ENCODE measurements around the gene NEUROD1. TPM values are rescaled to one million over a fixed set of nuclear protein-coding genes. Genes with fewer than 3 reads are reported as not detected.
"Not testable (repeated sequence)": the region's sequence is repeated elsewhere in the genome, so short reads cannot be mapped to it uniquely, and the experiment has no call there.

Gene NEUROD1
- total RNA-seq: not detected

DNA sequence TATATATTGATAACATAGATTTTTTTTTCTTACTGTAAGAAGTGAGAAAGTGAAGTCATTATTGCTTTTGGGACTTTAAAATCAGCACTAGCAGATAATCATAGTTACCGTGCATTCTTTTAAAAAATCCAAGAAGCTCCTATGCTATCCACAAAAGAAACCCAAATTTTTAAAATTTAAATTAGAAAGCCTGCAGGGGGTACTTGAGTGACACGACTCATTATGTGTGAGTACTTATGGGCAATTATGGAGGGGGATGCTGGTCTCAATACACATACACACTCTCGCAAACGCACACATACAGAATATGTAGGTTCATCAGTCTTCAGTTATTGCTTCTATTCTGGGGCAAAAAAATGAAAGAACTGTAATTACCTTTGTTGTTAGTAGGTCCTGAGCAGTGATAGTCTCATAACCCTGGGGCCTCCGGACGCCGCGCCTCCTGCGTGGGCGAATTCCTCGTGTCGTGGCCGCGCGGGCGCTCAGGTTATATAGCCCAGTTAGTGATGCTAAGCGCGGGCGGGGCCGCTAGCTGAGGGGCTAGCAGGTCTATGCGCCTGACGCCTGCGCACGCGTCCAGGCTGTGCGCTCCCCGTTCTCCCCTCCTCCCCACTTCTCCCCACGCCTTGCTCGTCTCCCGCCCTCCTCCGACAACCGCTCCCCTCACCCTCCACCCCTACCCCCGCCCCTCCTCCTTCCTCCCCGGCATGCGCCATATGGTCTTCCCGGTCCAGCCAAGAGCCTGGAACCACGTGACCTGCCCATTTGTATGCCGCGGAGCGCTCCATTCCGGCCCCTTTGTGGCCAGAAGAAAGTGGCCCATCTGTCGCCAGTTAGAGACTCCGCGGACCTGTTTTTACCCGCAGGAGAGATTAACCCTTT is at the start of gene NEUROD1:
TSS of gene NEUROD1 (minus strand) at position 463 of the 882 bp plus-strand sequence. CDS start 1,657 bp downstream, outside the sequence.
- intact Hi-C loops (cut with micrococcal nuclease): loop anchor here (10.0 kb wide), 1 partner anchor 435 kb away; no protein-coding TSS in a partner anchor
- peaks cover 4% of the 10 kb centered on the region for H3K9me3 Mint-ChIP-seq
- H3K27me3 Mint-ChIP-seq: peaks cover 70% of the 10 kb centered on the region
- peak within 1 kb of the TSS; percentile 49 for H3K4me3 Mint-ChIP-seq
- ChIA-PET CTCF (no interaction called here), POLR2A (no interaction called here)
- peaks cover 6% of the 10 kb centered on the region for H3K36me3 Mint-ChIP-seq
- DNase-seq: peak; percentile 25
- no peak within 1 kb of the TSS for H3K27ac Mint-ChIP-seq
- peaks cover 38% of the 10 kb centered on the region for H3K4me1 Mint-ChIP-seq (ENCODE audit: low read depth)

DNA sequence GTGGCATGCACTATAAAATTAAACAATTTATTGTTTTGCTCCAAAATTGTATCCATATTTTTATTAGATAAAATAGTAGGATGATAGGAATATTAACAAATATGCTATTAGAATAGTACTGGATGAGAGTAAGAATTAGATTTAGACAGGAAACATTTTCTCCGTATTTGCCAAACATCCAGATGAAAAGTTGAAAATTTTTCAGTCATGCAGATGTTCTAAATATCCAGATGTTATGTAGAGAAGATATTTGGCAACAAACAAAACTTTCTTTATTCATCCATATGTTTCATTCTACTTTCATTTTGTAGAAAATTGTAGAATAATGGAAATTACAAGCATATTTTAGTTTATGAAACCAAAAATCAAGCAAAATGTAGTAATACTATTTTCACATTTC is 45.2 kb upstream of the NEUROD1 start:
- peaks cover 20% of the 10 kb centered on the region for H3K27me3 Mint-ChIP-seq
- ChIA-PET POLR2A (no interaction called here), CTCF (interaction anchor here (2.0 kb wide), 1 partner anchor 10 kb away, joined by 7 read pairs; no protein-coding TSS in a partner anchor)
- DNase-seq: no peak
- no peaks in the 10 kb centered on the region for H3K9me3 Mint-ChIP-seq
- no peak overlapping the region for H3K4me3 Mint-ChIP-seq
- H3K4me1 Mint-ChIP-seq (ENCODE audit: low read depth): no peaks in the 10 kb centered on the region
- intact Hi-C loops (cut with micrococcal nuclease): no loop called here
- H3K36me3 Mint-ChIP-seq: no peaks in the 10 kb centered on the region
- H3K27ac Mint-ChIP-seq: no peak overlapping the region

- H3K4me3 Mint-ChIP-seq: no peak overlapping the region
- DNase-seq: no peak
- no peaks in the 10 kb centered on the region for H3K4me1 Mint-ChIP-seq (ENCODE audit: low read depth)
- ChIA-PET POLR2A (no interaction called here), CTCF (interaction anchor here (0.6 to 2.0 kb wide), 2 partner anchors 9 to 100 kb away, joined by 3 to 7 read pairs; no protein-coding TSS in a partner anchor)
- no peaks in the 10 kb centered on the region for H3K36me3 Mint-ChIP-seq
- peaks cover 17% of the 10 kb centered on the region for H3K27me3 Mint-ChIP-seq
- H3K9me3 Mint-ChIP-seq: no peaks in the 10 kb centered on the region
- intact Hi-C loops (cut with micrococcal nuclease): no loop called here
- no peak overlapping the region for H3K27ac Mint-ChIP-seq
These were observed 44.3 kb upstream of the NEUROD1 start for GRCh38 chr2:181724662-181725061.

DNA sequence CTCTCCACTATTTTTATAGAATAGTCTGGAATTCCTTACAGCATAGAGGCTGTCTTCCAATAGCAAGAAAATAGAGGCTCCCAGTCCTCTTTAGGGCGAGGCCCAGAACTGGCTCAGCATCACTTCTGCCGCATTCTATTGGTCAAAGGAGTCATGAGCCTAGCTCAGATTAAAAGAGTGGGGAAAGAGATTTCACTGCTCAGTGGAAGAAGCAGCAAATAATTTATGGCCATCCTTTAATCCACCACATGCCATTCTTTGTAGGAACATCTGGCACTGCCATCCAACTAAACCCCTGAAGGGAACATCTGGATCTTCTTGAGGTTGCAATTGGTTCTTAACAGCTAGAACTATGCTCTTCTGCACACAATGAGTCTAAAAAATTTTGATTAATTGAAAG is 43.4 kb upstream of the NEUROD1 start:
- no peaks in the 10 kb centered on the region for H3K9me3 Mint-ChIP-seq
- CTCF ChIA-PET: interaction anchor here (1.2 to 1.4 kb wide), 2 partner anchors 9 to 167 kb away, joined by 3 to 8 read pairs; no protein-coding TSS in a partner anchor
- intact Hi-C loops (cut with micrococcal nuclease): no loop called here
- no peak for DNase-seq
- H3K36me3 Mint-ChIP-seq: no peaks in the 10 kb centered on the region
- H3K4me1 Mint-ChIP-seq (ENCODE audit: low read depth): no peaks in the 10 kb centered on the region
- peaks cover 17% of the 10 kb centered on the region for H3K27me3 Mint-ChIP-seq
- no peak overlapping the region for H3K4me3 Mint-ChIP-seq
- no peak overlapping the region for H3K27ac Mint-ChIP-seq
- POLR2A ChIA-PET: interaction anchor here (0.6 kb wide), 1 partner anchor 699 kb away, joined by 3 read pairs; no protein-coding TSS in a partner anchor

- DNase-seq: peak; percentile 75
- POLR2A ChIA-PET: interaction anchor here (0.6 to 1.2 kb wide), 2 partner anchors 610 to 621 kb away, joined by 3 to 5 read pairs; no protein-coding TSS in a partner anchor
- Mint-ChIP-seq H3K4me3 (no peak overlapping the region), H3K9me3 (no peaks in the 10 kb centered on the region), H3K27ac (no peak overlapping the region), H3K36me3 (no peaks in the 10 kb centered on the region), H3K4me1 (ENCODE audit: low read depth) (no peaks in the 10 kb centered on the region), H3K27me3 (no peaks in the 10 kb centered on the region)
- intact Hi-C loops (cut with micrococcal nuclease): loop anchor here (1.0 to 10.0 kb wide), 6 partner anchors 142 to 1591 kb away; no protein-coding TSS in a partner anchor
- CTCF ChIA-PET: interaction anchor here (0.6 to 3.9 kb wide), 60 partner anchors 8 to 1592 kb away, joined by 3 to 36 read pairs (median 5); partner anchors contain the start of genes CERKL and ITGA4
These were observed 34.8 kb upstream of the NEUROD1 start for GRCh38 chr2:181715033-181715630.

GRCh38 chr2:181711051-181711450 is 30.7 kb upstream of the NEUROD1 start:
- H3K4me3 Mint-ChIP-seq; H3K36me3 Mint-ChIP-seq; H3K9me3 Mint-ChIP-seq; H3K27me3 Mint-ChIP-seq; H3K27ac Mint-ChIP-seq; H3K4me1 Mint-ChIP-seq (ENCODE audit: low read depth); CTCF ChIA-PET; POLR2A ChIA-PET; DNase-seq: not testable (repeated sequence)
- intact Hi-C loops (cut with micrococcal nuclease): loop anchor here (10.0 kb wide), 2 partner anchors 246 to 406 kb away; no protein-coding TSS in a partner anchor

DNA sequence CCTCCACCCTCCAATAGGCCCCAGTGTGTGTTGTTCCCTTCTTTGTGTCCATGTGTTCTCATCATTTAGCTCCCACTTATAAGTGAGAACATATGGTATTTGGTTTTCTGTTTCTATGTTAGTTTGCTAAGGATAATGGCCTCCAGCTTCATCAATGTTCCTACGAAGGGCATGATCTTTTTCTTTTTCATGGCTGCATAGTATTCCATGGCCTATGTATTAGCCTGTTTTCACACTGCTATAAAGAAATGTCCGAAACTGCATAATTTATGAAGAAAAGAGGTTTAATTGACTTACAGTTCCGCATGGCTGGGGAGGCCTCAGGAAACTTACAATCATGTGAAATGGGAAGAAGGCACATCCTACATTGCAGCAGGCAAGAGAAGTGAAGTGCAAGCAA is 22.2 kb upstream of the NEUROD1 start:
- intact Hi-C loops (cut with micrococcal nuclease); H3K36me3 Mint-ChIP-seq; H3K27ac Mint-ChIP-seq; POLR2A ChIA-PET; H3K27me3 Mint-ChIP-seq; H3K4me1 Mint-ChIP-seq (ENCODE audit: low read depth); H3K9me3 Mint-ChIP-seq; DNase-seq; H3K4me3 Mint-ChIP-seq: not testable (repeated sequence)
- CTCF ChIA-PET: interaction anchor here (0.6 kb wide), 1 partner anchor 438 kb away, joined by 3 read pairs; no protein-coding TSS in a partner anchor

- Mint-ChIP-seq H3K9me3 (peaks cover 6% of the 10 kb centered on the region), H3K27ac (no peak overlapping the region), H3K27me3 (peaks cover 14% of the 10 kb centered on the region), H3K4me3 (no peak overlapping the region), H3K4me1 (ENCODE audit: low read depth) (no peaks in the 10 kb centered on the region), H3K36me3 (no peaks in the 10 kb centered on the region)
- CTCF ChIA-PET: no interaction called here
- POLR2A ChIA-PET: no interaction called here
- DNase-seq: no peak
- intact Hi-C loops (cut with micrococcal nuclease): no loop called here
These were observed 17.9 kb upstream of the NEUROD1 start for GRCh38 chr2:181698223-181698622.

DNA sequence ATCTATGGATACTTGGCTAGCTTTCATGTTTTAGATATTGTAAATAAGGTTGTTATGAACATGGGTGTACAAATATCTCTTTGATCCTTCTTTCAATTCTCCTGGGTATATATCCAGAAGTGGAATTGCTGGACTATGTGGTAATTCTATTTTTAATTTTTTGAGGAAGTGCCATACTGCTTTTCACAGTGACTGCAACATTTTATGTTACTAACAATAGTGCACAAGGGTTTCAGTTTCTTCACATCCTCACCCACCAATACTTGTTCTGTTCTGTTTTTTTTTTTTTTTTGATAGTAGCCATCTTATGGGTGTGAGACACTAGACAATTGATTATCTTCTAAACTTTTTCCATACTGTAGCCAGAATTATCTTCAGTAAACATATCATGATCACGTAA is 17.3 kb upstream of the NEUROD1 start:
- CTCF ChIA-PET: no interaction called here
- Mint-ChIP-seq H3K9me3 (peaks cover 4% of the 10 kb centered on the region), H3K36me3 (no peaks in the 10 kb centered on the region), H3K27me3 (peaks cover 14% of the 10 kb centered on the region), H3K4me1 (ENCODE audit: low read depth) (no peaks in the 10 kb centered on the region), H3K27ac (no peak overlapping the region), H3K4me3 (no peak overlapping the region)
- POLR2A ChIA-PET: no interaction called here
- intact Hi-C loops (cut with micrococcal nuclease): no loop called here
- no peak for DNase-seq

GRCh38 chr2:181697126-181697525 is 16.8 kb upstream of the NEUROD1 start:
- Mint-ChIP-seq H3K4me3 (no peak overlapping the region), H3K27ac (no peak overlapping the region), H3K9me3 (no peaks in the 10 kb centered on the region), H3K27me3 (peaks cover 14% of the 10 kb centered on the region), H3K36me3 (no peaks in the 10 kb centered on the region), H3K4me1 (ENCODE audit: low read depth) (no peaks in the 10 kb centered on the region)
- no peak for DNase-seq
- CTCF ChIA-PET: no interaction called here
- POLR2A ChIA-PET: no interaction called here
- intact Hi-C loops (cut with micrococcal nuclease): no loop called here

DNA sequence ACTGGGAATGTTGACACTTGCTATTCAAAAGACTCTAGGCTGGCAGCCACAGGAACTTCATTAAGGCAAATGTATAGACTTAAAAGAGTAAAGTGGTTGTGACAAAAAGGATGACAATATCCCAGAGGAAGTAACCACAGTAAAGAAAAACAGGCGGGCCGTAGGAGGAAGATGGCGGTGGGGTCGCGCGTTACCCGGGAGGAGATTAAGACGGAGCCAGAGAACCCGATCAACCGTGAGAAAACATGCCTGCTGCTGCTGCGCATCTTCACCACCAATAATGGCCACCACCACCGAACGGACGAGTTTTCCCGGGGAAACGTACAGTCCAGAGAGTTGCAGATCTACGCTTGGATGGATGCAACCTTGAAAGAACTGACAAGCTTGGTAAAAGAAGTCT is 14.0 kb upstream of the NEUROD1 start:
- no peak overlapping the region for H3K27ac Mint-ChIP-seq
- intact Hi-C loops (cut with micrococcal nuclease): no loop called here
- H3K27me3 Mint-ChIP-seq: peaks cover 21% of the 10 kb centered on the region
- CTCF ChIA-PET: interaction anchor here (0.7 kb wide), 1 partner anchor 20 kb away, joined by 3 read pairs; no protein-coding TSS in a partner anchor
- no peaks in the 10 kb centered on the region for H3K9me3 Mint-ChIP-seq
- H3K4me1 Mint-ChIP-seq (ENCODE audit: low read depth): no peaks in the 10 kb centered on the region
- no peak for DNase-seq
- POLR2A ChIA-PET: no interaction called here
- H3K4me3 Mint-ChIP-seq: no peak overlapping the region
- no peaks in the 10 kb centered on the region for H3K36me3 Mint-ChIP-seq

- intact Hi-C loops (cut with micrococcal nuclease): no loop called here
- DNase-seq: no peak
- no peaks in the 10 kb centered on the region for H3K9me3 Mint-ChIP-seq
- no peak overlapping the region for H3K4me3 Mint-ChIP-seq
- ChIA-PET CTCF (no interaction called here), POLR2A (no interaction called here)
- peaks cover 32% of the 10 kb centered on the region for H3K27me3 Mint-ChIP-seq
- no peaks in the 10 kb centered on the region for H3K36me3 Mint-ChIP-seq
- no peak overlapping the region for H3K27ac Mint-ChIP-seq
- H3K4me1 Mint-ChIP-seq (ENCODE audit: low read depth): no peaks in the 10 kb centered on the region
These were observed 10.5 kb upstream of the NEUROD1 start for GRCh38 chr2:181690860-181691259.

All from activated CD4-positive, alpha-beta memory T cell treated with anti-CD3 and anti-CD28 coated beads for 36 hours (primary cell).